Stimulated activated CD8-positive, alpha-beta memory T cell treated with anti-CD3 and anti-CD28 coated beads, Interleukin-15, amount 100 ng/mL, for 48 hours (primary cell): ENCODE measurements around the gene FOXO3.

Experiments
- DNase-seq, 2 donors: peaks; one replicate each; pipeline ENCODE4 v3.0.0-alpha.2; 2020; ENCODE audit warnings: low read depth in 2 of 2

Gene FOXO3

DNA sequence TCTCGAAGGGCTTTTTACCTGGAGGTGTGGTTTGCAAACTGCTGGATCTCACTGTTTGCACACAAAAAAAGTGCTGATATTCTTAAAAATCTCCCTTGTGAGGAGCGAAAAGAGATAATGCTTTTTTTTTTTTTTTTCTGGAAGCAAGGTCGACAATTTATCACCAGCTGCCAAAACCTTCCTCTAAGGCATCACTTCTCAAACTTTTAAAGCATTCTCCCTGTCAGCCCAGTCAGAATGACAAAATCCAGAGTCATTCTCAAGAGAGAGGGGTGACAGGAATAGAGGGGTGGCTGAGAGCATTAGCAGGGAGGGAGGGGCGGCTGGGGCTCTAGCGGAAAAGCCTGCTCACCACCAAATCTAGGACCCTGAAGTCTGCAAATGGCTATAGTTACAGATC is 150.4 kb downstream of the FOXO3 start:
- DNase-seq, result no peak

DNA sequence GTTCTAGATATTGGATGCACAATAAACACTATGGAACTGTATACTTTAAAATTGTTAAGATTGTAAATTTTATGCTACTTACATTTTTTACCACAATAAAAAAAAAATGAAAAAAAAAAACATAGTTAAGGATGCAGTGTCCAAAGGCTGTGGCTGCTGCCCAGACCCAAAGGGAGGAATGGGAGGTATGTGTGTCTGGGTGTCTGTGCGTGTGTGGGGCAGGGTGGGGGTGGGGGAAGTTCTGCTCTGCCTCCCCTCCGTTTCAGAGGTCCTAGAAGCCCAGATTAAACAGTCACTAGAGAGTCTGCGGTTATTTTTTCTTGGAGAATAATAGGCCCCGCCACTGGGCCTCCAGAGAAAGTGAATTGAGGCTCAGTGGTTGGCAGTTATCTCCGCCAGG is 151.1 kb downstream of the FOXO3 start:
- no peak for DNase-seq

DNA sequence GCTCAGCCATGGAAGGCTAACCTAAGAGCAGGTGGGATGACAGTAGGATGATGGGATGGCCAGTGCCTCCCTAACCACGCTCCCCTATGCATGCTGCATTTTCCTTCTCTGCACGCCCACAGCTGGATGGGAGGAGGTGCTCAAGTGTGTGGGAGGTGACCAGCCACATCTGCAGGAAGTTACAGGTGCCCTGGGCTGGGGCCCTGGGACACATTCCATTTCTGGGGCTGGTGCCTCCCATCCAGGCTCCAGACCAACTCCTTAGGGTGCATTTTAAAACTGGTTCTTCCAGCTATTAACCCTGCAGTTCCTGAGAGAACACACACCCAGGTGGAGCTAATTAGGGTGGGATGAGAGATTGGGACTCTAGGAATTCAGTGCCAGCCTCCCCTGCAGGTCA is 152.2 kb downstream of the FOXO3 start:
- DNase-seq, result no peak

DNA sequence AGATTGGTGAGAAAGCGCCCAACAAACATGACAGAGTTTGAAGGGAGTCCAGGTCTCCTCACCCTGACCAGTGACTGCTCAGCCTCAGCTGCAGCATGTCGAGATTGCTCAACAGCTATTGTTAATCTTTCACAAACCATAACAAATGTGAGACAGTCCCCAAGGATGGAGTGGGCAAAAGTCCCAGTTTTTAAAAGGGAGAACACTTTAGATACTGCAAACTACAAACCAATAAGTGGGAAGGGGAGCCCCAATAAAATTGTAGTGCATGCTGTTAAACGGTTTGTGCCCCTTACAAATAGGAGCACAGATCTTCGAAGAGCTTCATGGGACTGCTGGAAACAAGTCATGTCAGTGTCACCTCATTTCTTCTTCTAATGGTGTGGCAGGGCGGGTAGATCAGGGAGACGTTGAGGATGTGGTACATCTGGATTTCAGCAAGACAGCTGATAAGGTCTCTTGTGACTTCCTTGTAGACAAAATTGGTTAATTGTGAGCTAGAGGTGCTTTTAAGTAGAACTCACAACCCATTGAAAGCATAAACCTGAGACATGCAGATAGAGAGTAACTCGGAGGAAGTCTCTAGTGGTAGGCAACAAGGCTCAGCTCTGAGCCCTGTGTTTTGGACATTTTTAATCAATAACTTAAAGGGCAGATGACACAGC is 153.5 kb downstream of the FOXO3 start:
- no peak for DNase-seq

DNA sequence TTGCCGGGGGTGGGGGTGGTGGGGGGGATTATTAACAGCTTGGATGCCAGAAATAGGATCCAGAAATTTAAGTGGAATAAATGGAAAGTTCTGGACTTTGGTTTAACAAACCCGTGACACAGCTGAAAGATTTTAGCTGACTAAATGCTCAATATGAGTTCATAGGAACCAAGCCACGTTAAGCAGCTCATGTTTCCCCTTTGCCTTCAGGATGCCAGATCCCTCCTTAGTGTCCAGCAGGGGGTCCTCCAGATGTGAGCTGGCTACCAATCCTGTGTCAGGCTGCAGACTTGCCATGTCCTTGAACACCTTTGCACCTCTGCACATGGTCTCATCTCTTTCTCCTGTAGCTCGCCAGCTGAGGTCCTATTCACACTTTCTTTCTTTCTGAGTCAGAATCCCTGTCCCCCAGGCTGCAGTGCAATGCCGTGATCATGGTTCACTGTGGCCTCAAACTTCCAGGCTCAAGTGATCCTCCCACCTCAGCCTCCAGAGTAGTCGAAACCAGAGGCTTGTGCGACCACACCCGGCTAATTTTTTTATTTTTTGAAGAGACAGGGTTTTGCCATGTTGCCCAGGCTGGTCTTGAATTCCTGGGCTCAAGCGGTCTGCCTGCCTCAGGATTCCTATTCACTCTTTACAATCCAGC is 154.2 kb downstream of the FOXO3 start:
- DNase-seq, result no peak

DNA sequence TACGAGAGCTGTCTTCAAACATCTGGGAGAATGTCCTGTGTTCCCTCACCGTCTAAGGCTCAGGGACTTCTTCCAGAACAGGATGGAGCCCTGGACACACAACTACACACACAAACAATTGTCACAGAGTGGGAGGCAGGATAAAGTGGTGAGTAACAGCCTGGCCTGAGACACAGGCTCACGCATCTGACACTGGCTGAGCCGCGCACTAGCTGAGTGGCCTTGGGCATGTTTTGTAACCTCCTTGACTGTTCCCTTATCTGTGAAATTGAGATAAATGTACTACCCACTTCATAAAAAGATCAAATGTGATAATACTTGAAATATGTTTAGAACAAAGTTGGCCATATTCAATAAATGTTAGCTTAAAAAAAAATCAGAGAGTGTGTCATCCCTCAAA is 155.1 kb downstream of the FOXO3 start:
- no peak for DNase-seq

DNA sequence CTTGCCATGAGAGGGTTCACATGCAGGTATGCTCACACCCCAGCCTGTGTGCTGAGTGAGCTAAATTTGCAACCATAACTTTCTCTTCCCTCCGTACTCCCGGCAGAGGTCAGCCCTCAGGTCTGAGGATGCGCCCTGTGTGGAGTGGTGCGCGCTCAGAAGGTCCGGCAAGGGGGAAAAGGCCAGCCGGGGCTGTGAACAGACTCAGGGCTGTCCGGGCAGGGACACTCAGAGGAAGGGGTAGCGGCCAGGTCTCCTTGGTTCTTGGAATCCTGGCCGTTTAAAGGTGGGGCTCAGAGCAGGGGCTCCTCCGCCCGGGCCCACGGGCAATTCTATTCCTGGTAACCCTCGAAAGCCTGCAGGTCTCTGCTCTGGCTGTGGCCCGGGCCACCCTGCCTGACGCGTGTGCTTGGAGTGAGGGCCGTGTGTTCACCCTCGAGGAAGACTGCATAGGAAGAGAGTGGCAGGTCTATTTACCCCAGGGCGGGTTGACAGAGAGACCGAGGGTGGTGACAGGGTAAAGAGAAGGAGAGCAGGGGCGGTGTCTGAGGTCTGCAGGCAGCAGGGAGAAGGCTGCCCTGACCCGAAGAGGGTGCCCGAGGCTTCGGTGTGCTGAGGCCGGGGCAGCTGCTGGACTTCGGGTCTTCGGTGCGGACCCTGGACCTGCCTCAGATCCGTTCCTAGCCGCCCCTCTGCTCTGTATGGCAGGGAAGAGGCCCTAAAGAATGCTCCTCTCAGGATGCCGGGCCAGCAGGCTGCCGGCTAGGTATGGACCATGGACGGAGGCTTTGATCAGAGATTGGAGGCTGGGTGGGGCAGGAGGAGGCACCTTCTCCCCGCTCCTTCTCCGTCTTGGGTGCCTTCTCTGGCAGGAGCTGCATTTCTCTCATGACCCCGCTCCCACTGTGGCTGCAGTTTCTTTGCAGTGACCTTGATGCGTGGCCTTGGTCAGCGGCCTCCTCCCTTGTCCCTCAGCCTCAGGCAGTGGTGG is 156.4 kb downstream of the FOXO3 start:
- DNase-seq, result no peak

DNA sequence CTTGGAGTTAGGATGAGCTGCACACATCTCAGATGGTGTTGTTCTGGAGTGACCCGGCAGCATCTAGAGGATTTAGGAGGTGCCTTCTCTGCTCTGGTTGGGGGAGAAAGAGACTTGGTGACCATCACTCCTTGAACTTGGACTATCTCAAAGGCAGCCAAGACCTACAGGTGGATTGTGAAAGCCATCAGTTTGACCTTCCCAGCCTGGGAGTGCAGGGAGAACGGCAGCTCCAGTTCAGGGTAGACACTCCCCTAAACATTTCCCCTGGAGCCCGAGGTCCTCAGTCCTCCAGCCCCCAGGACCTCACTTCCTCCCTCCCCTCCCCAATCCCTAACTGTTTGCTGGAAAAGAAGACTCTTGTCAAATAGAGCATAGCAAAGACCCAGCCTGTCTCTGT is 158.8 kb downstream of the FOXO3 start:
- DNase-seq, result no peak

DNA sequence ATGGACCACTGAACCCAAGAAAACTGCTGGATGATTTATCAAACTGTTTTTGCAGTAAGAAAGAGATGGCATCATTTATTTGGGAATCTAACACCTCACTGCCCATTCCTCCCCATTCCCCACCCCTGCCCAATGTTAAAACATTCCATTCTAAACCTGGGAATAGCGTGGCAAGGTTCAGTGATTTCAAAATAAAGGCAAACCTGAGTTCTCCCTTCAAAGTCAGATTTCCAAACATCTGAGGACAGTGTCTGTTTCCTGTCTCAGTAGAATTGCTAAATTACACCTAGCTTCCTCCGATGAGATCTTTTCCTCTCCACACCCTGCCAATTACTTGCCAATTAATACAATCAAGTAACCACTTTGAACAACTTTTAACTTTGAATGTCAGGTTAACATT is 160.1 kb downstream of the FOXO3 start:
- no peak for DNase-seq

DNA sequence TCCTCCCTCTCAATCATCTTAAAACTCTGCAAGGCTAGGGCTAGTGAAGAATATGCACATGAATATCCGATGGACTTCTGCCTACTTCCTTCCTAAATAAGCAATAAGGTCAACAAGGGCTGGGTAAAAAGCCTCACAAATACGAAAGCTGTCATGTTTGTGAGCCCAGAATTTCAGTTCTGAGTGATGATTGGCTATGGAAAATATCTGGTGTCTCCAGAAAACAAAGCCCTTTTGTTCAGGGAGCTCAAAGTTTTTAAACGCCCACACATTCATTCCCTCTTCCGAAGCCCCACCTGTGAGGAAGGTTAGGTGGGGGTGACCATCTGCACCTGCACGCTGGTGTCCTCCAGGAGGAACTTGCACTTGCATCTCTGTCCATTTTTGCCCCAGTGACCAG is 160.6 kb downstream of the FOXO3 start:
- DNase-seq, result no peak

DNA sequence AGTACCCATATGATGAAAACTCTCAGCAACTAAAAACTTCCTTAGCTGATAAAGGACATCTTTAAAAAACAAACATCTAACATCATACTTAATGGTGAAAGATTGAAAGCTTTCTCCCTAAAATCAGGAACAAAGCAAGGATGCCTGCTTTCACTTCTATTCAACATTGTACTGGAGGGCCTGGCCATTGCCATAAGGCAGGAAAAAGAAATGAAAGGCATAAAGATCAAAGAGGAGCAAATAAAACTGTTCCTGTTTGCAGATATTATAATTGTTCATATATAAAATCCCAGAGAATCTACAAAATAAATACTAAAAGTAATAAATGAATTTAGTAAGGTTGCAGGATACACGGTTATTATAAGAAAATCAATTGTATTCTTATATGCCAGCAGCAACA is 162.9 kb downstream of the FOXO3 start:
- DNase-seq, result no peak

DNA sequence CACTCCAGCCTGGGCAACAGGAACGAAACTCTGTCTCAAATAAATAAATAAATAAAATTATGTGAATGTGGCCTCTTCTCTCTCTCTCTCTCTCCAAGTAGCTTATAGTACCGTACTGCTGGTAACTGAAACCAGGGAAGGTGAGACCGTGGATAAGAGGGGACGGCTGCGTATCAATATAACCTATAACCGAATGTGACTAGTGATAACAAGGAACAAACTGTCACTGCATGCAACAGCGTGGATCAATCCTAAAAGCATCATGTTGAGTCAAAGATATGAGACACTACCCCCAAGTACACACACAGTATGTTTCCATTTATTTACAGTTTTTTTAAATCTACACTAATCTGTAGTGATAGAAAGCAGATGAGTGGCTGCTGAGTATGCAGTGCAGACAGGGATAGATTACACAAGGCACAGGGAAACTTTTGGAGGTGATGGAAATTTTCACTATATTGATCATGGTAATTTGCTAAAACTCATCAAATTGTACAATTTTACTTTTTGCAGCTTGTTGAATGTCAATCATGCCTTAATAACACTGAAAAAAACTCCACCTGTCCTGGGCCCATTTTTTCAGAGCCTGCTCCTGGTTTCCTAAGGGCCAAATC is 166.1 kb downstream of the FOXO3 start:
- DNase-seq, result no peak

DNA sequence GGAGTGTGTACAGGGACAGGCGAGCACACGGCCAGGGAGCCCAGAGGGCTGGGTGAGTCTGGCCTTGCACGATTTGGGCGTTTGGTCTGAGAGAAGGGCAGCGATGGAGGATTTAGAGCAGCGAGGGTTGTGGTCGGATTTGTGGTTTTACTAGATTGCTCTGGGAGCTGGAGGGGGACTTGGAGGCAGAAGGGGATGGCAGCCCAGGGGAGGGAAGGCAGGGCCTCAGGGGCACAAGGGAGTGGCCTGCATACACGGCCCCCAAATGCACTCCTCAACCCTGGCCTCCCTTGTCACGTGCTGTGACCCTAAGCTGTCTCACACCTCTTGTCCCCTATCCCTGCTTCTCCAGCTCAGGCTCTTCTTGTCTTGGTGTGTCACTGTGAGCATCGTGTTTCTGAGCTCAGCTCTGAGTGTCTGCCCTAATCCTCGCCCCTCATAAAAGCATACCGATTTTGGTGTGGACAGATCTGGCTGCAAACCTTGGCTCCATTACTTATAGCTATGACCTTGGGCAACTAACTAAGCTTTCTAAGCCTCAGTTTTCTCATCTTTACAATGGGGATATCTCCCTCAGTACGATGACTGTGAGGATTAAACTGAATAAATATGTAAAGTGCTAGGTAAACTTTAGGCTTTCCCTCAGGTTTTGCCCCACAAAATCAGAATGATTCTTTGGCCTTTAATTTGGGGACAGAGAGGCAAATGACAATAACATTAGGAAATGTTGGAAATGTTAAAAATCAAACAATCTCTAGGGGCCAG is 167.4 kb downstream of the FOXO3 start:
- DNase-seq, result no peak

DNA sequence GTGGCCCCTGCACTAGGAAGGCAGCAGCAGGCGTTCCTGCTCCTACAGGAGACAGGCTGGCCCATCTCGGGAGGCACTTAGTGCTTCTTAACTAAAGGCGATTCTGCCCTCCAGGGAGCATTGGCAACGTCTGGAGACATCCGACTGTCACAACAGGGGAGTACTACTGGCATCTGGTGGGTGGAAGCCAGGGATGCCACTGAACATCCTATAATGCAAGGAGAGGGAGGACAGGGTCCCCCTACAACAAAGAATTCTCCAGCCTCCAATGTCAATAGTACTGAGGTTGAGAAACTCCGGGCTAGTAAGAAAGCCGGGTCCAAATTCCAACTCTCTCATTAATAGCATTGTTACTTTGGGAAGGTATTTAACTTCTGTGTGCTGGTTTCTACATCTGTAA is 168.1 kb downstream of the FOXO3 start:
- DNase-seq, result no peak

DNA sequence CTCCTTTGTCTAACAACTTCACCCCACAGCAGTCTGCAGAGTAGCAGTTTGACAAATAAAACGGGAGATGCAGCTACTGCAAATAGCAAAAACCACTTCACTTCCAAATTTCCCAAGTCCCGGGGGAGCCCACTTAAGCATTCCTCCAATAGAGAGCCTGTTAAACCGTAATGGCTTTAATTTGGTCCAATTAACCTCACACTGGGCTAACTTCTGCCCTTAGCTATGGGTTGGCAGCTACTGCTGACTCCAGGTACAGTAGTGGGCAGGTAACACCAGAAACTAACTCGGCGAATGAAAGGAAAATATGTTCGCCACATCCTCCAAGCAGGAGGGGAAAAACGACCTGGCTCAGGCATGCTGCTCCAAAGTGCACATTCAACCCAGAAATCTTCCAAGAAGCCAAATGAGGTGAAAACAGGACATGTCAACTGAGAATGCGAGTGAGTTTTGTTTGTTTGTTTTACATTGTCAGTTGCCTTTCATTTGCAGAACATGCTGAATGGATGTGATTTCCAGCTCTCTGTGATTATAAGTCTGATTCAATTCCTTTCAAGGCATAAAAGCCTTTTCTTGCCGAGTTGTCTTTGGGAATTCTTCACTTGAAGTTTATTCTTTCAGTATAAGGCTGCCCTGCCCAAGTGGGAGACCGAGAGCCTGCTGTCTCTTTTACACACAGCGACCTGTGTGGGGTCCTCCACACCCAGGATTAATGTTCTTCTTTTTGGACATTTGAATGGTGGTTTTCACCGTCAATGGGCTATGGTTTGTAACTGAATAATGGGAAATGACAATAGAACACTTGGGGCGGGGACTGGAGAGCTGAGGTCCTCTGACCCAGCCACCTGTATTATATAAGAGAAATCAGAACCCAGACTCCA is 170.2 kb downstream of the FOXO3 start:
- no peak for DNase-seq

DNA sequence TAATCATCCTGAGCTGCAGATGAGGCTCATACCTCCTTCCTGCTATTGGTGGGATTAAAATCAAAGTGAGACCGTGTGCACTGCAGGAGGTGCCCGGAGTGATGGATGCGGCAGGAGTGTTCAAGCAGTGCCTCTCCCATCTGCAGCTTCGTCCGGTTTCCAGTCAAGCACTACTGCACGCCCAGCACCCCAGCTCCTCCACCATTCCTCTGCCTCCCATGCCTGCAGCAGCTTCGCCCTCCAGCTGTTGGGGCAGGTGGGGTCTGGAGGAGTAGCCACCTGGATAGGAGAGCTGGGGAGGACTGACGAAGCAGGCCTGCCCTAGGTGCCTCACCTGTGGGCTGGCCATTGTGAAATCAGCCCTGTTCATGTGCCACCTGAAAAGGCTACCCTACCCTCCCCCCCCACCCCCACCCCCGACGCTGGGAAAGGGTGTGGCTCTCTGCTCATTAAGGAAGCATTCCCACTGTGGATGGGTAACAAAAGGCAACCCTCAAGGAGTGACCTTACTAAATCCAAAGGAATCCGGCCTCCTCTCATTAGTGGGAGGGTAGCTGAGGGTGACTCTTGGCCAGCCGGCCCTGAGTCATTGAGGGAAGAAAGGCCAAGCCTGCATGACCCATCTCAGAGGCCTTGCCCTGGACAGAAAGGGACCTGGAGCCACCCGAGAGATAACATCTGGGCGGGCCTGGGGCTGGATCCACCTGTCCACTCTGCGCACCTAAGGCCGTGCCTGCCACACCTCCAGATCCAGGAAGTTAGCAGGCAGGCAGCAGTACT is 171.6 kb downstream of the FOXO3 start:
- no peak for DNase-seq

DNA sequence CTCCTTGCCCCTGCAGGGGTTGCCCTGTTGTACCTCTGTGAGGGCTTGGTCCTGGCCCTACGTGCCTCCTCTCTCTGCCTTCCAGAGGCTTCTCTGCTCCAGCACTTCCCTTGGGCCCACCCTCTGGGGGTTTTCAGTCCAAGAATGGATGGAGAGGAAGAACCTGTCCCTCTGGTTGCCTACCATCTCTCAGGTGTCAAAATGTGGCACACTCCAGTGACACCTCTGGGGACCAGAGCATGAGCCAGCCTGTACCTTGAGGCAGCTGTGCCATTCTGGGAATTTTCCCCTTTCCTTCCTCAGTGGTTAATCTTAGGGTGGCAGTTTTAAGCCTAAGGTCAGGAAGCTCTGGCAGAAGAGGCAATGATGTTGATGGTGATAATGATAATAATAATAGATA is 172.3 kb downstream of the FOXO3 start:
- no peak for DNase-seq

DNA sequence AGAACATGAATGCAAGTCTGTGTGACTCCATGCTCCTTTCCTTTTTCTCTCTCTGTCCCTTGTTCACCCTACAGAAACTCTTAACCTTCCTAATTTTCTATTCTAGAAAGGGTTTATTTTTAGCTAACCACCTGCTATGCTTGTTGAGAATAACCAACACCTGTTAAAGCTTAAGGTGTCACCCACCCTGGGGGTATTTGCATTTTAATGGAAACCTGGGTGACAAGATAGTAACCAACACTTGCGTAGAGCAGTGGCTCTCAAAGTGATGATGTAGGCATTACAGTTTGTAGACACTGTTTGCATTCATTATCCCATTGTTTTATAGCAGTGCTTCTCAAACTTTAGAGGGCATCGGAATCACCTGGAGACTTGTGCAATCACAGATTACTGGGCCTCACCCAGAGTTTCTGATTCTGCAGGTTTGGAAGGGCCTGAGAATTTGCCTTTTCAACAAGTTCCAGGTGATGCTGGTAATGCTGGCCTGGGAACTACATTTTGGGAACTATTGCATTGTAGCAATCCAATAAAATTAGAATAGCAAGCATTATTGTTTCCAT is 173.1 kb downstream of the FOXO3 start:
- no peak for DNase-seq
